HG03521 (cell line): Measurements from ENCODE around the gene EI24.
"Not testable (repeated sequence)": the region's sequence is repeated elsewhere in the genome, so short reads cannot be mapped to it uniquely, and the experiment has no call there.

Source experiments
- ATAC-seq: cut with Tn5 transposase; IDR thresholded peaks from one replicate; pipeline ENCODE4 v1.9.1; 2021; ENCODE audit warnings: mild to moderate bottlenecking, moderate library complexity; ENCODE audit not compliant: unreplicated experiment

EI24 gene

DNA sequence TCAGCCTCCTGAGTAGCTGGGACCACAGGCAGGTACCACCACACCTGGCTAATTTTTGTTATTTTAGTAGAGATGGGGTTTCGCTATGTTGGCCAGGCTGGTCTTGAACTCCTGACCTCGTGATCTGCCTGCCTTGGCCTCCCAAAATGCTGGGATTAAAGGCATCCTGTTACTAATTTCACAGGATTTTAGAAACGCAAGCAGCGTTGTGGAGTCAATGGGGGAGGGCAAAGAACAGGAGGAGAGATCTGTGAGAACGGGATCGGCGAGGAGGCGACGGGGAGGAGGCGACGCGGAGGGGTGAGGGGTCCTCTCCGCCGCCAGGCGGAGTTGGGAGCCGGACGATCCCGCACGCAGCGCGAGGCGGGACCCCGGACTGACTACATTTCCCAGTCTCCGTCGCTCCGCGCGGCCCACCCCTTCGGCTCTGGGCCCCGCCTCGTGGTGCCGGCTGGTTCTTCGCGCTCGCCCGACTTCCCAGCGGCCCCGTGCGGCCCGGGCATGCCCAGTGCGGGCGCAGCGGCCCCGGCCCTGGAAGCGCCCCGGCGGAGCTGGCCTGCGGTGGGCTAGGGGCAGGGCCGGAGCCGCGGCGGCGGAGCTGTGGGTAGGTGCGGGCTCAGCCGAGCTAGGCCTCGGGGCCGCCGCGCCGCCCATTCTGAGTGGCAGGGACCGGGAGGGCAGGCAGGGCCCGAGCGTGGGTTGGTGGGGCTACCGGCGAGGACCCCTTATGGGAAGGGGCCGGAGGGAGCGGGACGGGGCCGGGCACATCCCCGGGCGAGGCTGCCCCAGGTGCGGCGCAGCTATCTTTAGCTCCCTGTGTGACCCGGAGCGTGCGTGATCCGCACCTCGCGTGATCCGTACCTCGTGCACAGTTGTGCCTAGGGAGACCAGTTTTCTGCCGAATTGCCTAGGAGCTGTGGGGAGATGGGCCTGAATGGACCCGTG lies at the start of gene EI24:
EI24 (plus strand) TSS at position 508 of the 945 bp plus-strand sequence. CDS start 3,051 bp downstream, outside the sequence.
- ATAC-seq, result peak; percentile 95

DNA sequence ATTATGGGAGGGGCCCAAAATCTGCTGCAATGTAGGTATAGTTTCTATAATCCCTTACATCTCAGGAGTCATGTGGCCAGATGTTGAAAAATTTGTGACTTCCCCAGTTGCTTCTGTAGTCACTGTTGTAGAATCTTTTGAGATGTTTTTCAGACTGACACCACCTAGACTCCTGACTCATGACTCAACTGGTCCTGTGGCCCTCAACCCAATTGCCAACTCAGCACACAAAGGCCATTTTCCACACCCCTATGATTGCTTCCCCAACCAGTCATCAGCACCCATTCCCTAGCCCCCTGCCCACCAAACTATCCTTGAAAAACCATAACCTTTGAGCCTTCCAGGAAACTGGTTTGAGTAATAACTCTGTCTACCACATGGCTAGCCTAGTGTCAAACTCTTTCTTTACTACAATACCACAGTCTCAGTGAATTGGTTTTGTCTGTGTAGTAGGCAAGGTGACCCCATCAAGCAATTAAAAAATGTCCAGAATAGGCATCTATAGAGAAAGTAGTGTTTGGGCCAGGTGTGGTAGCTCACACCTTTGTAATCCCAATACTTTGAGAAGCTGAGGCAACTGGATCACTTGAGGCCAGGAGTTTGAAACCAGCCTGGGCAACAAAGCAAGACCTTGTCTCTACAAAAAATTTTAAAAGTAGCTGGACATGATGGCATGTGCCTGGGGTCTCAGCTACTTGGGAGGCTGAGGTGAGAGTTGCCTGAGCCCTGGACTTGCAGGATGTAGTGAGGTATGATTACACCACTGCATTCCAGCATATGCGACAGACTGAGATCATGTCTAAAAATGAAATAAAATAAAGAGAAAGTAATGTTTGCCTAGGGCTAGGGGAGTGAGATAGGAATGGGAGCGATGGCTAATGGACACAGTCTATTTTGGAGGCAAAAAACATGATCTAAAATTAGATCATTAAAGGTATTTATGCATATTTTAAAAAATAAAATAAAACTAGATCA lies 49.1 kb upstream of the EI24 start:
- ATAC-seq, result no peak

DNA sequence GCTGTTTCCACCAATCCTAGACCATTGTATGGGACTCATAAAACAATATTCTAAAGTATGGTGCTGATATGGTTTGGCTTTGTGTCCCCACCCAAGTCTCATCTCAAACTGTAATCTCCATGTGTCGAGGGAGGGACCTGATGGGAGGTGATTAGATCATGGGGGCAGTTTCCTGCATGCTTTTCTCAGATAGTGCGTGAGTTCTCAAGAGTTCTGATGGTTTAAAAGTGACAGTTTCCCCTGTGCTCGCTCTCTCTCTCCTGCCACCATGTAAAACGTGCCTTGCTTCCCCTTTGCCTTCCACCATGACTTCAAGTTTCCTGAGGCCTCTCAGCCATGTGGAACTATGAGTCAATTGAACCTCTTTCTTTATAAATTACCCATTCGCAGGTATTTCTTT lies 44.0 kb upstream of the EI24 start:
- no peak for ATAC-seq

DNA sequence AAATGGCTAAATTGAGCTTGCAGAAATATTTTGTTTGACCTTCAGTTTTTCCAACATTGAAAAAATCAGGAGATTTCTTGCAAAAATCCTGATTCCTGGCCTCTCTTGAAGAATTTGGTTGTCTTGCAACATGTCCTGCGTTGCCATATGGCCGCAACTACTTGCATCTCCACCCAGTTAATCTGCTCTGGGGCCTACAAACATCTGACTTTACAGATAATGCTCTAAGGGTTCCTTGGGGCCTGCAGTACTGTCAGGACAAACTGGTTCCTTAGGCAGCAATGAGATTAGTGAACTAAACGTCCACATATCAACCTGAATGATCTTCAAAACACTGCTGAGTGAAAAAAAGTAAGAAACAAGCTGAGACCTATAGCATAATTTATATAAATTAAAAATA lies 36.6 kb upstream of the EI24 start:
- ATAC-seq, result no peak

DNA sequence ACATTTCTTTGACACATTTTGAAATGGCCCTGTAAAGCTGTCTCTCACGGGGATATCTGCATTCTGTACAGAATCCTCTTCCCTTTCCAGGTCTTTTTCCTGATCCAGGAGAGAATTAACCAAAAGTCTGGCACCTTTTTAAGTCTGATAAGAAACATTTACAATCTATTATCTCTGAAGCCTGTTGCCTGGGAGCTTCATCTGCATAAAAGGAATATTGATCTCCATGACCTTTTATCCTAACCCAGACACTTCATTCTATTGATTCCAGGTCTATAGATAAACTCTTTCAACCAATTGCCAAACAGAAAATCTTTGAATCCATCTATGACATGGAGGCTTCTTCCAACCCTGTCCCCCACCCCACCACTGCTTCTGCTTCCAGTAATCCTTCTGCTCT lies 33.7 kb upstream of the EI24 start:
- ATAC-seq, result no peak

DNA sequence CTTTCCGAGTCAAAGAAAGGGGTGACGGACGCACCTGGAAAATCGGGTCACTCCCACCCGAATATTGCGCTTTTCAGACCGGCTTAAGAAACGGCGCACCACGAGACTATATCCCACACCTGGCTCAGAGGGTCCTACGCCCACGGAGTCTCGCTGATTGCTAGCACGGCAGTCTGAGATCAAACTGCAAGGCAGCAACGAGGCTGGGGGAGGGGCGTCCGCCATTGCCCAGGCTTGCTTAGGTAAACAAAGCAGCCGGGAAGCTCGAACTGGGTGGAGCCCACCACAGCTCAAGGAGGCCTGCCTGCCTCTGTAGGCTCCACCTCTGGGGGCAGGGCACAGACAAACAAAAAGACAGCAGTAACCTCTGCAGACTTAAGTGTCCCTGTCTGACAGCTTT lies 32.4 kb upstream of the EI24 start:
- ATAC-seq, result not testable (repeated sequence)

DNA sequence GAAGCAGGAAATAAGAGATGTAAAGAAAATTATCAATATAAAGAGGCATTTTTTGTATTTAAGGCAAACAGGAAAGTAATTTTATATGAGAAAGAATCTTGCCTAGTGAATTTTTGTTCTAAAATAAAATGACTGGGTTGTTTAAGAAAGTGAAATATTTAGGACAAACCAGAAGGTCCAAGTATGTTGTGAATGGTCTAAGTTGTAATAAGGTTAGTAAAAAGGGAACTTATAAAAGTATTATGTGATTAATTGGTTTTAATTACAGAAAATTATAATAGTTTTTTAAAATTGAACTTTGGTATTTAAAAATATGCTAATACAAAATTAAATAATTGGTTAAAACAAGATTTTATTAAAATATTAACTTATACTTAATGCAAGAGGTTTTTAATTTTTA lies 26.6 kb upstream of the EI24 start:
- ATAC-seq, result no peak

DNA sequence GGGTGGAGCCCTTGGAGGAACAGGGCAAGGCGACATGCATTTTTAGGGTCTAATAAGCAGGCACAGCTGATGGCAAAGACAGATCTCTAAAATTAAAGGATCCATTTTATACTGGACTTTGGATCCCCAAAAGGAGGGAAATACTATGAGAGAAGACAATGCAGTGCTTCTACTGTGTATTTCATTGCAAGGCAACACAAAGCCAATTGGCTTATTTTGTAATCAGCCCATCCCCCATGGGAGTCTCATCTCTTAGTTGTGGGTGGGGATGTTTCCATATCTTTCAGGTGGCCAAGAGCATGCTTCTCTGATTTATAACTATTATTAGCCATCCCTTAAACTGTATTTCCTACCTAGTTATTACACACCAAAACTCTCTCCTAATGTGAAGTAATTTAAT lies 18.5 kb upstream of the EI24 start:
- no peak for ATAC-seq

DNA sequence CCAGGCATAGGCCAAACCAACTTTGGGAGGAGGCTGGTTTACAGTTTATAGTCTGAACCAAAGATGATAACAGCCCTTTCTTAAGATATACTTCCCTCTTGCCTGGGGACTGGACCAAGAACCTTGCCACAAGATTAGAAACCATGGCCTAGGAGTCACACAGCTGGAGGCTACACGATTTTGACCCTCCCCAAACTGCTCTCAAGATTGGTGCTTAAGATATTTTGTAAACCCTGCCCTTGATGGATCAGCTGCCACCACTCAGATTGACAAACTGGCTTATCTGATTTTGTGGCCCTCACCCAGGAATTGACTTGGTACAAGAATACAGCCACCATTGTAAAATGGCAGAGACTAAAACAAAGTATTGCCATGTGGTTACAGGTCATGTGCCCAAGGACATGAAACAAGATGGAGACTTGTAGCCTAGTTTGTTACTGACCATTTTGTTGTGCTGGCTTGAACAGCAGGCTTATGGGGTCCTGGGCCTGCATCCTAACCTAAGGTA lies 17.4 kb upstream of the EI24 start:
- no peak for ATAC-seq

DNA sequence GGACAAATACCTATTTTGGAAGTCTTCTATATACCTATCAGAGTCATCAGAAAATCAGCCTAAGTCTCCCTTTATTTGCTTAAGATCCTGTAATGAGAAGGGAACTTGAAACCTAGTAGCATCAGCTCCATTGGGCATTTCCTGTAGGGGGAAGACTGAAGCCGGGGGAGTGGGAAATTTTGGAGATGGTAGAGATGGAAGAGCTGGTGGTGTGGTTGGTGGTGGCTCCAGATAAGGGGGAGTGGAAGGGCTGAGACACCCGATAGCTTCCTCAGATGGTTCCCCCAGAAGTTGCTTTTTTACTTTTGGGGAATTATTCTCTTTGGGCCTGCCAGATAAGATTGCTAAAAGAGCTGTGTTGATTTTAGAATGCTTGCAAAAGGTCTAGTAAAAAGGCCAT lies 16.4 kb upstream of the EI24 start:
- ATAC-seq, result no peak

DNA sequence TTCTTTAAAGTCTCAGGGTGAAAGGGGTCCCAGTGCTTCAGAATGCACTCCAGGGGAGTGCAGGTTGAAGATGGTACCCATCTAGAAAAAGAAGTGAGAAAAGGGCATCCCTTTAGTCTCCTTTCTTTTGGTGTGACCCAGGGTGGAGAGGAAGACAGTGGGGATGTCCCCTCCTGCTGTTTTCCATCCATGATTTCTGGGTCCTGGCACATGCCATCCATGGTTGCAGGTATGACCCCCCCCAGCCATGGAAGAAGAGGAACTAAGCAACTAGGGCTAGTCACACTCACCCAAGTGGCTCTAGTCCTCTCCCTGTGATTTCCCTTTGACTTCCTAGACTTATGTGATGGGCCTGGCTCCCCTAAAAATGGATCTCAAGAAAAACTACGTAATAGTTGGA lies 15.9 kb upstream of the EI24 start:
- ATAC-seq, result no peak

DNA sequence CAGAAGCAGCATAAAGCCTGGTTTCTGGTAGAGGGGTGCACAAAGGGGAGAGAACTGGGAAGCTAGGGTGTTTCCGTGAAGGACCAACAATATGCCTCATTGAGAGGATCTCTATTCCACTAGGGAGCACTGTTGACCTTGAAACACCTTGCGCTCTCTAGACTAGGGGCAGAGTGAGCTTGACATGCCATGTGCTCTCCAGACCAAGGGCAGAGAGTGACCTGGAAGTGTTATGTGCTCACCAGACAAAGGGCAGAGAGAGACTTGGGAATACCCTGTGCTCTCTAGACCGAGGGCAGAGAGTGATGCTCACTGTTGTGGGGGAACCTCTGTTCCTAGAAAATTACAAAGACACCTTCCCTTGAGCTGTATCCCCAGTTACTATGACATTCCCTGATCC lies 15.2 kb upstream of the EI24 start:
- ATAC-seq, result no peak

DNA sequence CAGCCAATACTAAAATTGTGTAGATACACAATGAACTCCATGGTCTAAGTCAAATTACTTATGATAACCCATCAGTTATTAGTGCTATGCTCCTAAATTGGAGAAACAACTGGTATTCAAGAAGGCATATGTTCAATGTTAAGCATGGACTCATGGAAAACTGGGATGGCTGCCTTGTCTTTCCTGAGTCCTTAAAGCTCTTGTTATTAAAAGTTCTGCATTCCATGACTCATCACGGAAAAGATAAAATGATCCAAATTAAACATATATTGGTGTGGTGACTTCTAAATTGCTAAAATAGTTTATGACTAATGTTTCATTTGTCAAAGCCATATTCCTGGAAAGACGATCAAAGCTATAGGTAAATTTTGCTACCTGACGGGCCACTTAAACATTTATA lies 9.4 kb upstream of the EI24 start:
- ATAC-seq, result no peak

DNA sequence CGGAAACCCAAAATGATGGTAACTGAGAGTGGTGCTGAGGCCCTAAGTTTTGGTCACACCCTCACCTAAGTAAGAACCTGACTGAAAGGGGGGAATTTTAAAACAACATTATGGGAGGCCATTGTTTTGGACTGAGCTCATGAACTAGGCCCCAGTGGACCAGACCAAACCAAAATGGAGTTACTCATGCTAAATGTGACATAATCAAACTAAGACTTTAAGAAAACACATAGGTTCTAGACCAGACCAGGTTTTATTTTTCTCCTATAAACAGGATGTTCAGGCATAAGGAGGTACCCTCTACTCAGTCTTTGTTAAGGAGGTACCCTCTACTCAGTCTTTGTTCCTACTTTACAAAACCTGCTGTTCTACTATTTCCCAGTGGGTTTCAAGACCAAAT lies 7.4 kb upstream of the EI24 start:
- ATAC-seq, result no peak

DNA sequence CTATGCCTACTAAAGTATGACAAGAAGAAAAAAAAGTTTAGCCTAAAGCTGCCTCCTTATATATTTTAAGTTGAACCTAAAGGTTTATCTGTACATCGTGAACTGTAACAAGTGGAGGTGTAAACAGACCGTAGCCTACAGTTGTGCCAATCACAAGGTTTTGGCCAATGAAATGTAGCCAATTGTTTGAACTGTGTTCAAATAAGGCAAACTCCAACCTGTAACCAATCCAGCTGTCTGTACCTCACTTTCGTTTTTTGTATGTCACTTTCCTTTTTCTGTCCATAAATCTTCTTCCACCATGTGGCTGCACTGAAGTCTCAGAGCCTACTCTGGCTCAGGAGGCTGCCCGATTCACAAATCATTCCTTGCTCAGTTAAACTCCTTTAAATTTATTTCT lies 6.8 kb upstream of the EI24 start:
- ATAC-seq, result no peak

DNA sequence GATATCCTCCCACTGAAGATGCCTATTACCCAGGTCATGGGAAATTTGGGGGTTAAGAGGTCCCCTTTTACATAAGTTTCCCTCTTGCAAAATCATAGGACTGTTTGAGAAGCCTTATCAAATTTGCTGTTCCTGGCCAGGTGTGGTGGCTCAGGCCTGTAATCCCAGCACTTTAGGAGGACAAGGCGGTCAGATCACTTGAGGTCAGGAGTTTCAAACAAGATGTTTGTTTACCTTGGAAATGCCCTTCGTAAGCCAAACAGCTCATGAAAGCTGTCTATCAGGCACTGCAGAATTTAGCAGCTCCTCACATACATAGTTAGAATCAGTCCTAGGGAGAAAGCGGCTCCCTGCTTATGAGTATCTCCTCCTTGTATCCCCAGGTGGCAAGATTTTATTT lies 4.9 kb upstream of the EI24 start:
- ATAC-seq, result no peak

DNA sequence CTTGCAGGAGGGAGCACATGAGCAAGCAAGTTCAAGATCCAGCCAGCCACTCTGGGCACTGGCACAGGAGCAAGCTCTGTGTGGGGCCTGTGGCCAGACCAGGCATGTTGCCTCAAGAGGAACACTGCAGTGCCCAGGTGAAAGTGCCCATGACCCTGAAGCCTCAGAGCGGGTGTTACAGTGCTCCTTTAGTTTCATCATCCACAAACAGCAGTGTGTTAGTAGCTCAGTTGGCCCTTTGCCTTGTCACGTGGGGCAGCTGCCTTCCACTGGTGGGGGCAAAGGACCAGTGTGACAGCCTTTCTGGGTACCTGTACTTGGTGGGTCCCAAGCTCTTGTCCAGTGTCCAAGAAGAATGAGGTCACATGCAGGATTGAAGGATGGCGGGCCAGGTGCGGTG lies 3.0 kb upstream of the EI24 start:
- no peak for ATAC-seq

DNA sequence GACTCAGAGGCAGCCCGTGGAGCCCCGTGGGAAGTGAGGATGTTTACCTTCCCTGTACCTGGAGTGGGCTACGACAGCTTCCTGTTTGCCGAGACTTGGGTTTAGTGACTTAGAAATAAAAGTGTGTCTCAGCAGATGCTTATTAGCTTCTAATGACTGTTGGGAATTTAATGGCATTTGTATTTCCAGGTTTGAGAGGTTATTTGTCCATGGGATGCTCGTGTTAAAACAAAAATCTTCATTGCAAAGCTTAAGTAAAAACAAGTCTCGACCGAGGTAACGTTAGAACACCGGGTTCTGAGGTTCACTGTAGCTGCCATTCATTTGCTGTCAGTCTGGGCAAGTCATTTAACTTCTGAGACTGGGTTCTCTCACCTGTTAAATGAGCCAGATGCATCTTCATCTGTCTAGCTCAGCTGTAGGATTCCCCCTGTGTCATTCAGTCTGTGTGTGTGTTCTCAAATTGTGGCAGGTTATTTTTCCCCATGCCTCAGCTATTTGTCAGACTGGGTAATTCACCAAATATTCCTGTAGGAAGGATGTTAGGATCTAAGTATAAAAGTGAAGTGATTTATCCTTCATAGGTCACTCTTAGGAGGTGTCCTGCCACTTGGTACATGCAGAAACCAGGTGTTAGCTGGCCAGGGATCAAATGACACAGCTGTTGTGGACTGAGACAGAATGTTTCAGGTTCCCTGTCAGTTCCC lies 791 bp downstream of the EI24 start:
- no peak for ATAC-seq

DNA sequence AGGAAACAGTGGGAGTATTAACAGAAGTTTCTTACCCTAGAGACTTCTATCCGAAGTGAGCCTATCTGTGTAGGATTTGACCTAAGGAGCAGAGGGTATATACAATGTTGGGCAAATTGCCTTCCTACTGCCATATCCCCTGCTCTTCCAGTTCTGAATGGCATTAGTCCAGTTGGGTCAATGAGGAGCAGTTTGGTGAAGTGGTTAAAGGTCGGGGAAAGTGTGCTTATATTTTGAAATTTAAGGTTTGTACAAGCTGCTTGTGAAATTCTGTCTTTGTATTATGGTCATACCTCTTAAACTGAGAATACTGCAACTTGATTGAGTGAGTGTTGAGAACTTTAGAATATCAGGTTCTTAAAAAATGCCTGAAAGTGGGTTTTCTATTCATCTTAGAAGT lies 1.7 kb downstream of the EI24 start:
- no peak for ATAC-seq

DNA sequence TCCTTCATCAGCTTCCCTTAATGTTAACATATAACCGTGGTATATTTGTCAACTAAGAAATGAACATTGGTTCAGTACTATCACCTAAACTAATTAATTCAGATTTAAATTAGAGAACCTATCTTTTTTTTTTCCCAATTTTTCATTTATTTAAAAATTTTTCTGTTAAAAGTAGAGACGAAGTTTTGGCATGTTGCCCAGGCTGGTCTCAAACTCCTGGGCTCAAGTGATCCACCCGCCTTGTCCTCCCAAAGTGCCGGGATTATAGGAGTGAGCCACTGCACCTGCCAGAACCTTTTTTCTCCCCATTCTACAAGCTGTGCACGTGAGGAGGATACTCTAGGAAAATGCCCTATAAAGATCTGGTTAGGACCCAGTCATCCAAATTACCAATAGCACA lies 3.6 kb downstream of the EI24 start:
- no peak for ATAC-seq

DNA sequence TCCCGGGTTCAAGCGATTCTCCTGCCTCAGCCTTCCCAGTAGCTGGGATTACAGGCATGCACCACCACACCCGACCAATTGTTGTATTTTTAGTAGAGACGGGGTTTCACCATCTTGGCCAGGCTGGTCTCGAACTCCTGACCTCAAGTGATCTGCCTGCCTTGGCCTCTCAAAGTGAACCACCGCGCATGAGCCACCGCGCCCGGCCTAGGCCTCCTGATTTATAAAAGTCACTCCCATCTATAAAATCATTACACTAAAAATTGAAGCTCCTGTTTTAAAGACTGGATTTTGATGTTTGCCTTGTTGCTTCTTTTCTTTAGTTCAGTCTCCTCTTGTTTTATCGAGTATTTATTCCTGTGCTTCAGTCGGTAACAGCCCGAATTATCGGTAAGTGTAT lies 7.9 kb downstream of the EI24 start:
- ATAC-seq, result not testable (repeated sequence)
